B cell (primary cell): ENCODE measurements around the gene JRKL. TPM values are rescaled to one million over a fixed set of nuclear protein-coding genes. Genes with fewer than 3 reads are reported as not detected.

ENCODE experiments used
- ATAC-seq: fragments of 200-7000 bp; cut with Tn5 transposase; one replicate; pipeline ENCODE4 v1.10.0; 2021; ENCODE audit warnings: low read depth, mild to moderate bottlenecking, moderate number of reproducible peaks, moderate library complexity
- CTCF ChIA-PET: fragments of 350-600 bp; sonication (Branson Sonifier 250); formaldehyde crosslinking; loops from one replicate; lab custom pipeline; 2021; ENCODE audit warnings: antibody characterized with exemption, inconsistent platforms; lab: Charles Lee
- POLR2A ChIA-PET: fragments of 350-600 bp; sonication (Branson Sonifier 250); formaldehyde crosslinking; loops from one replicate; lab custom pipeline; 2021; ENCODE audit warnings: antibody characterized with exemption; lab: Charles Lee
- DNase-seq: peaks from one replicate; pipeline ENCODE4 v3.0.0; 2013
- H2AFZ ChIP-seq: 2 replicates; pipeline ENCODE4 v1.6.1; 2012; ENCODE audit warnings: mild to moderate bottlenecking, low read depth, low read length; ENCODE audit not compliant: insufficient read depth, poor library complexity, severe bottlenecking
- H3K27ac ChIP-seq, 2 donors: 1 replicate in 1 of 2; 2 replicates in 1 of 2; pipeline ENCODE4 v1.5.1; 2012 to 2013; ENCODE audit warnings: low read length in 2 of 2, mild to moderate bottlenecking in 2 of 2, moderate library complexity in 1 of 2
- H3K27me3 ChIP-seq, 4 experiments: fragments of 200-600 bp in 1 of 4; sonication (generic) in 1 of 4; replicated peaks in 1 of 4; 1 replicate in 2 of 4; 2 replicates in 2 of 4; pipeline versions ENCODE4 v1.6.1 to v1.7.0; 2013 to 2016; ENCODE audit warnings: low read length in 3 of 4, mild to moderate bottlenecking in 2 of 4, mixed read lengths in 1 of 4, moderate library complexity in 1 of 4; ENCODE audit not compliant: insufficient read depth in 4 of 4, control insufficient read depth in 3 of 4; ENCODE audit errors: control extremely low read depth in 1 of 4
- H3K36me3 ChIP-seq, 2 experiments: replicated peaks in 1 of 2; 1 replicate in 1 of 2; 2 replicates in 1 of 2; pipeline versions ENCODE4 v1.6.1 to v1.7.1; 2013; ENCODE audit warnings: low read length in 1 of 2; ENCODE audit not compliant: insufficient read depth in 2 of 2, control insufficient read depth in 1 of 2; ENCODE audit errors: control extremely low read depth in 1 of 2, extremely low read depth in 1 of 2
- H3K4me1 ChIP-seq, 2 donors: fragments of 200-600 bp in 1 of 2; sonication (generic) in 1 of 2; 1 replicate in 1 of 2; 2 replicates in 1 of 2; pipeline versions ENCODE4 v1.5.1 to v1.6.1; 2013 to 2017; ENCODE audit warnings: low read length in 2 of 2; ENCODE audit not compliant: control insufficient read depth in 2 of 2, insufficient read depth in 2 of 2
- H3K4me2 ChIP-seq: replicated peaks from 2 replicates; pipeline ENCODE3; 2012; ENCODE audit warnings: mild to moderate bottlenecking, low read depth, low read length; ENCODE audit not compliant: poor library complexity, severe bottlenecking
- H3K4me3 ChIP-seq, 5 experiments: fragments of 200-600 bp in 1 of 5; sonication (generic) in 1 of 5; 1 replicate in 3 of 5; 2 replicates in 2 of 5; pipeline versions ENCODE4 v1.5.1 to v1.7.0; 2011 to 2016; ENCODE audit warnings: low read length in 4 of 5, mild to moderate bottlenecking in 4 of 5, low read depth in 2 of 5, control low read depth in 1 of 5, moderate library complexity in 1 of 5; ENCODE audit not compliant: insufficient read depth in 1 of 5; ENCODE audit errors: control extremely low read depth in 1 of 5, extremely low read depth in 1 of 5
- H3K79me2 ChIP-seq: fragments of 200-600 bp; sonication (generic); one replicate; pipeline ENCODE4 v1.6.0; 2016; ENCODE audit warnings: low read length; ENCODE audit not compliant: control insufficient read depth, insufficient read depth
- H3K9ac ChIP-seq: fragments of 200-600 bp; sonication (generic); 2 replicates; pipeline ENCODE4 v1.6.1; 2017; ENCODE audit warnings: mild to moderate bottlenecking, low read length, moderate library complexity
- H3K9me3 ChIP-seq, 3 donors: one replicate each; pipeline versions ENCODE4 v1.6.1 to v1.7.1; 2013; ENCODE audit warnings: low read length in 2 of 3; ENCODE audit not compliant: control insufficient read depth in 2 of 3, insufficient read depth in 1 of 3; ENCODE audit errors: control extremely low read depth in 1 of 3
- H4K20me1 ChIP-seq: 2 replicates; pipeline ENCODE4 v1.6.0; 2012; ENCODE audit warnings: mild to moderate bottlenecking, low read length; ENCODE audit not compliant: insufficient read depth, control insufficient read depth, poor library complexity, severe bottlenecking
- H3K27ac Mint-ChIP-seq: one replicate; pipeline ENCODE4 v1.8.0; 2021; ENCODE audit warnings: mixed read lengths
- H3K27me3 Mint-ChIP-seq: one replicate; pipeline ENCODE4 v1.8.0; 2021; ENCODE audit warnings: mixed read lengths
- H3K4me1 Mint-ChIP-seq: one replicate; pipeline ENCODE4 v1.8.0; 2021; ENCODE audit warnings: mixed read lengths
- H3K4me3 Mint-ChIP-seq: one replicate; pipeline ENCODE4 v1.8.0; 2021; ENCODE audit warnings: mixed read lengths
- H3K9me3 Mint-ChIP-seq: one replicate; pipeline ENCODE4 v1.8.0; 2022; ENCODE audit warnings: mixed read lengths; ENCODE audit not compliant: insufficient read depth
- CTCF ChIP-seq: fragments of 200-600 bp; IDR thresholded peaks from one replicate; pipeline ENCODE4 v1.8.0; 2022; ENCODE audit warnings: antibody characterized with exemption, mild to moderate bottlenecking
- EZH2 ChIP-seq: IDR thresholded peaks from 2 replicates; pipeline ENCODE4 v1.6.1; 2012; ENCODE audit warnings: borderline replicate concordance, low read depth, mild to moderate bottlenecking, moderate library complexity, low read length; ENCODE audit not compliant: insufficient read depth, poor library complexity, severe bottlenecking
- WGBS: methylation state at CpG from one replicate; pipeline ENCODE4 v1.1.5; 2013; ENCODE audit warnings: missing lambda C conversion rate; ENCODE audit not compliant: insufficient coverage; 5-methylcytosine and 5-hydroxymethylcytosine counted together
- intact Hi-C: fragments of 100-400 bp; cut with micrococcal nuclease; formaldehyde crosslinking; loops from one replicate; pipeline ENCODE4 v1.10.0; 2022
- polyA plus RNA-seq: library from polyadenylated mRNA; depleted of rRNA; stranded (reverse); fragments of >200 nt; gene quantifications from 2 replicates; pipeline ENCODE4 v1.2.3, GENCODE V29; 2012
- total RNA-seq, 2 donors: library from RNA; stranded (reverse); fragments of 120-200 nt in 1 of 2; gene quantifications; 1 replicate in 1 of 2; 2 replicates in 1 of 2; pipeline versions ENCODE4 v1.2.3 to v1.2.4, GENCODE V29; 2013 to 2022

JRKL gene
- total and polyA plus RNA-seq, 2 donors (not counting 1 experiment from before 2014, with no cell fraction given): 2.1 to 12.9 TPM

GRCh38 chr11:96361778-96362177 is 28.0 kb upstream of the JRKL start:
- H3K36me3 ChIP-seq: peaks cover 26 to 27% of the 10 kb centered on the region in 2 experiments
- H3K27ac ChIP-seq: no peak overlapping the region
- H3K27me3 ChIP-seq: no peaks in the 10 kb centered on the region
- H4K20me1 ChIP-seq: no peaks in the 10 kb centered on the region
- 79% methylated on average over 1 of the region's 2 CpGs for WGBS
- no peaks in the 10 kb centered on the region for H3K79me2 ChIP-seq
- intact Hi-C loops: no loop called here
- Mint-ChIP-seq H3K9me3 (no peaks in the 10 kb centered on the region), H3K4me3 (no peak overlapping the region), H3K4me1 (no peaks in the 10 kb centered on the region), H3K27ac (no peak overlapping the region), H3K27me3 (no peaks in the 10 kb centered on the region)
- DNase-seq (no peak), ATAC-seq (no peak)
- H3K4me1 ChIP-seq: peaks cover 0 to under 1% of the 10 kb centered on the region in 2 donors
- no peaks in the 10 kb centered on the region for H3K9me3 ChIP-seq
- no peak overlapping the region for H3K9ac ChIP-seq
- H2AFZ ChIP-seq: no peak overlapping the region
- ChIA-PET CTCF (interaction anchor here (0.6 to 1.8 kb wide), 2 partner anchors 15 to 32 kb away, joined by 3 to 5 read pairs; no protein-coding TSS in a partner anchor), POLR2A (no interaction called here)
- H3K4me3 ChIP-seq: no peak overlapping the region
- H3K4me2 ChIP-seq: no peak overlapping the region
- TF ChIP-seq CTCF (no peak), EZH2 (no peak)

- peaks cover 8% of the 10 kb centered on the region for H3K4me1 Mint-ChIP-seq
- POLR2A ChIA-PET: no interaction called here
- intact Hi-C loops: no loop called here
- CTCF ChIA-PET: interaction anchor here (0.8 to 1.4 kb wide), 2 partner anchors 23 to 310 kb away, joined by 3 to 8 read pairs; partner anchors contain the start of gene MAML2
- no peaks in the 10 kb centered on the region for H4K20me1 ChIP-seq
- ATAC-seq (no peak), DNase-seq (no peak)
- H3K9me3 Mint-ChIP-seq: peaks cover 4% of the 10 kb centered on the region
- no peak overlapping the region for H3K27ac Mint-ChIP-seq
- H3K9ac ChIP-seq: no peak overlapping the region
- H3K36me3 ChIP-seq: peaks cover 20 to 21% of the 10 kb centered on the region in 2 experiments
- H3K79me2 ChIP-seq: no peaks in the 10 kb centered on the region
- no peak overlapping the region for H3K27ac ChIP-seq
- H2AFZ ChIP-seq: no peak overlapping the region
- no peak overlapping the region for H3K4me2 ChIP-seq
- TF ChIP-seq CTCF: no peak
- no peak for TF ChIP-seq EZH2
- H3K27me3 ChIP-seq: no peaks in the 10 kb centered on the region
- no peaks in the 10 kb centered on the region for H3K27me3 Mint-ChIP-seq
- peaks cover 10% of the 10 kb centered on the region in 2 donors for H3K4me1 ChIP-seq
- peaks cover 0 to 7% (median 0%) of the 10 kb centered on the region in 3 donors for H3K9me3 ChIP-seq
- WGBS: no CpG with 5 or more reads among the region's 1 CpG
- H3K4me3 Mint-ChIP-seq: no peak overlapping the region
- no peak overlapping the region for H3K4me3 ChIP-seq
Observed at GRCh38 chr11:96365493-96365892, 24.3 kb upstream of the JRKL start.
